Measurements from ENCODE around the gene RARS2.
"Not testable (repeated sequence)": the region's sequence is repeated elsewhere in the genome, so short reads cannot be mapped to it uniquely, and the experiment has no call there.

Gene RARS2

GRCh38 chr6:87498048-87498447, 91.7 kb downstream of the RARS2 start:
- no peak for DNase-seq

GRCh38 chr6:87494761-87495422, 94.9 kb downstream of the RARS2 start:
- no peak for DNase-seq

GRCh38 chr6:87489326-87489725, 100.5 kb downstream of the RARS2 start:
- not testable (repeated sequence) for DNase-seq

DNA sequence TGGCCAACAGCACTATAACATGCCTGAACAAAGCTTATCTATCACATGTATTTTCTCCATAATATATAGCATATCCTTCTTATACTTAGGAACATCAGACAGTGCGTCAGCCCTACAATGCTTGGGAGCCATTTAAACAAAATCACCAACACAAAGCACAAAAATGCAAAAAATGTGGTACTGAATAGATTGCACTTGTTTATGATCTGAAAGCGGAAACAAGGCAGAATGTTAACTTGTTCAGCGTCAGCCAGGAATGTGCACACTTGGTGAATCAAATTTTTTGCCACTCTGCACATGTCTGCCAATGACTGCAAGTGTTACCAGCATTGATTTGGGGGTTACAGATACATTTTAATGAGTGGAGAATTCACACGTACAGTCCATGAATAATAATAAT, 102.2 kb downstream of the RARS2 start:
- no peak for DNase-seq

- no peak for DNase-seq
Observed at GRCh38 chr6:87484491-87484890, 105.3 kb downstream of the RARS2 start.

DNA sequence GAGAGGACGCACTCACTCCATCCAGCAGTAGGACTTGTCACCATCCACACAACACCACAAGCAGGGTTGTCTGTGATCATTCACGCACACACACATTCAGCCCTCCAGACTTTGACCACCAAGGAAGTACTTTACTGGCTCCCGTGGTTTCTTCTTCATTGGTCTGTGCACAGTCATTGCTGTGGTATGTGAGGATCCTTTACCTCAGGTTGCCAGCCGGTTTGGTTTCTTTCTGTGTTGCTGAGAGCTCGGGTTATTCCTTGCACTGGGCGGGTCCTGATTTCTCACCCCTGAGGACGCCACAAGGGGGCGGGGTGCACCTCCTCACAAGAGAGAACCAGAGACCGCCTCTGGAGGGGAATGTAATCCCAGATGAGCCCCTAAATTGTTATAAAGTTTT, 105.9 kb downstream of the RARS2 start:
- no peak for DNase-seq

GRCh38 chr6:87482366-87482765, 107.4 kb downstream of the RARS2 start:
- peak; percentile 60 to 80 for DNase-seq

DNA sequence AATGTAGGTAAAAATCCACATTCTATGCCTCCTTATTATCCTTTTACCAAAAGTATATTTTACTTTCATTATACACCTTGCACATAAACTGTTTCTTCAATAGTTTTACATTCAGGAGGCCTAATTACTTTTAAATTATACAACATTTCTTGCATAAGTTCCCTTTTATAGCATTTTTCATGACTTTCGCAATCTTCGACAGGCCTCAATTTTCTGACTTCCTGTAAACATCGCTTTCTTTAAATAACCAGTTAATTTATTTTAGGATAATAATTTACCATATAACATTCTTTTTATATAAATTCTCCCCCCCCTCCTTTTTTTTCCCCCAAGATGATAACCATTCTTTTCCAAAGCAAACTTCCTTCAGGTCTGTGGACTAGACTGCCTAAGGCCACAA, 107.9 kb downstream of the RARS2 start:
- peak; percentile 60 to 78 for DNase-seq

DNA sequence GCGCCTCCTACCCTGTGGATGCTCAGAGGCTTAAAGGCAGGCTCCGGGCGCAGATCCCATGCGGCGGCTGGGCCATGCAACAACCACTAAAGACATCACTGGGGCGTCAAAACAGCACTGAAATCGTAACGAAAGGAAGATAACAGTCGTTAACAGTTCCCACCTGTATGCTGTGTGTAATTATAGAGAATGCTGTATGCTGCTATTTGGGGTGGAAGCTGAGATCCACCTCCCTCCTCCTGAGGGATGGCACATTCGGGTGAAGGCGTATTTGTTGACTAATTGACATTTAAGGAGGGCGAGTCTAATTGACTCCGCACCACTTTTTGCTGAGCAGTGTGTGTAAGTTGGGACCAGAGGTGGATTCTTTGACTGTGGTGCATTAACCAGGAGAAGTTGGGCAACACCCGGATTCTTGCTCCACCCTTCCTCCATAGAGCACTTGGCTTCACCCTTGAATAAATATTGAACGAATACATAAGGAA, 116.3 kb downstream of the RARS2 start:
- peak; percentile 36 to 42 for DNase-seq

DNA sequence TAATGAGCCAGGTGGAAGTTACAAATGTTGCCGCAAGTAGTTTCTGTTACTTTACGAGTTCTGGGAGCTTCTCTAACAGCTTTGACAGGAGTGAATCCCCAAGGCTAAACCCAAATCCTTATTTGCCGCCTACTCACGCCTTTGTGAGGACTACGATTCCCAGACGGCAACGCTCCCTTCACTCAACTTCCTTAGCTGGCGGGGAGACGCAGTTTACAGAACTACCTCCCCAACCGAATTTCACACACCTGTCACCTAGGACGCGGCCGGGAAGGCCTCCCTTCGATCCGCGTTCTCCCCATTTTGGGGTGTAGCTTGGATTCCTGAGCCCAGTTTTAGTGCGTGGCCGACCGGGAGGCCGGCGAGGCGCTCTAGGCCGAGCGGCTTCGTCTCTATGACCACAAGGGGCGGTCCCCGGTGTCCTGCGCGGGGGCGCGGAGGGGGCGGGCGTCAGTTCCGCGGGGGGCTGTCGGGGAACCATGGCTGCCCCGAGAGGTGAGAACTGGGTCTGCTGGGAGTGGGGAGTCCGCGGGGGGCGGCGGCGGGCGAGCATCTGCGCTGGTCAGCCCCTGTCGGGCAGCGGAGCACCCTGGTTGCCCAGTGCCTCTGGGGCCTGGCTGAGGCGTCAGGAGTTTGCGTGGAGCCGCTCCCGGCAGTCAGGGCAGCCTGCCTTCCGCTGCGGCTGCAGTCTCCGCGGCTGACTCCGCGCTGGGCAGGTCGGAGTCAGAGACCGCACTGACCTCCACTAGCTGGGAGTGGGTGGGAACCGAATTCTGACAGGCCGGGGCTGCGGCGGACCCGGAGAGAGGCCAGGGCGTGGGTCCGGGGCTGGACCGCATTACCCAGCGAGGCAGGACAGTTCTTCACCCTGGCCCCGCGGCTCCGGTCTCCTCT, 117.0 kb downstream of the RARS2 start, which contains the start of gene SLC35A1:
Gene SLC35A1 (plus strand): TSS at position 450 of the 894 bp plus-strand sequence. CDS start 30 bp downstream, at position 480.
- peak; percentile 68 to 83 for DNase-seq

DNA sequence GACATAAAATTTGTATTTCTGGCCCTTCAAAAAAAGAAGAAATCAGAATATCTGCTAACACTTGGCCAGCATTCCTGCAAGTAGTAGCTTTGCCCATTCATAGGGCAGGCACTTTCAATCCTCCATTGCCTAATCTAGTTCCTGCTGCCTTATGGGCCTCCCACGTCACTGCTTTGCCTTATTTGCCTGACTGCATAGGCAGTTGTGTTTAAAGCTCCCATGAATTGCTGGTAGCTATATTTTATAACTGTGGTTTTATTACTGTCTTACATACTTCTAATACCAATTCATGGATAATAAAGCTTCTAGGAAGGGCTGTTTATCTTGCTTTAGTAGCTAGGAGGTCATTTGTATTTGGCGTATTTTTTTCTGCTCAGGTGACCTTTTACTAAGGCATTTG, 124.7 kb downstream of the RARS2 start:
- DNase-seq, result peak; percentile 11 to 28
